ENCODE measurements around the gene TMC2.

TMC2 gene

GRCh38 chr20:2659547-2659946 lies 123.2 kb downstream of the TMC2 start:
- no peak overlapping the region for H3K4me2 ChIP-seq (ENCODE audit: low read length)
- H3K4me1 ChIP-seq (ENCODE audit: control insufficient read depth, low read length) = peaks cover 21% of the 10 kb centered on the region
- H3K4me3 ChIP-seq (ENCODE audit: low read length) = no peak overlapping the region
- TF ChIP-seq, protein P1, sequence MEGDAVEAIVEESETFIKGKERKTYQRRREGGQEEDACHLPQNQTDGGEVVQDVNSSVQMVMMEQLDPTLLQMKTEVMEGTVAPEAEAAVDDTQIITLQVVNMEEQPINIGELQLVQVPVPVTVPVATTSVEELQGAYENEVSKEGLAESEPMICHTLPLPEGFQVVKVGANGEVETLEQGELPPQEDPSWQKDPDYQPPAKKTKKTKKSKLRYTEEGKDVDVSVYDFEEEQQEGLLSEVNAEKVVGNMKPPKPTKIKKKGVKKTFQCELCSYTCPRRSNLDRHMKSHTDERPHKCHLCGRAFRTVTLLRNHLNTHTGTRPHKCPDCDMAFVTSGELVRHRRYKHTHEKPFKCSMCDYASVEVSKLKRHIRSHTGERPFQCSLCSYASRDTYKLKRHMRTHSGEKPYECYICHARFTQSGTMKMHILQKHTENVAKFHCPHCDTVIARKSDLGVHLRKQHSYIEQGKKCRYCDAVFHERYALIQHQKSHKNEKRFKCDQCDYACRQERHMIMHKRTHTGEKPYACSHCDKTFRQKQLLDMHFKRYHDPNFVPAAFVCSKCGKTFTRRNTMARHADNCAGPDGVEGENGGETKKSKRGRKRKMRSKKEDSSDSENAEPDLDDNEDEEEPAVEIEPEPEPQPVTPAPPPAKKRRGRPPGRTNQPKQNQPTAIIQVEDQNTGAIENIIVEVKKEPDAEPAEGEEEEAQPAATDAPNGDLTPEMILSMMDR (IDR thresholded peaks at IDR 0.05; ENCODE audit: low read depth, low read length, poor library complexity, severe bottlenecking) = no peak
- TF ChIP-seq EZH2phosphoT487 (IDR thresholded peaks at IDR 0.05; ENCODE audit: borderline replicate concordance, low read length) = no peak
- H4K20me1 ChIP-seq (ENCODE audit: control insufficient read depth, insufficient read depth, low read depth, low read length) = peaks cover 20% of the 10 kb centered on the region
- H3K9me2 ChIP-seq (replicated peaks; ENCODE audit: control insufficient read depth, low read length) = no peaks in the 10 kb centered on the region
- peaks cover 84% of the 10 kb centered on the region for H3K36me3 ChIP-seq (ENCODE audit: control insufficient read depth, low read length)
- peaks cover 72% of the 10 kb centered on the region for H3F3A ChIP-seq (ENCODE audit: control insufficient read depth, insufficient read depth)
- H3K27me3 ChIP-seq (ENCODE audit: control insufficient read depth, low read length) = no peaks in the 10 kb centered on the region
- H3K9me3 ChIP-seq (ENCODE audit: control insufficient read depth, insufficient read depth, low read length) = no peaks in the 10 kb centered on the region
- no peak overlapping the region for H3K27ac ChIP-seq (ENCODE audit: low read depth, low read length)
- H3K79me2 ChIP-seq (ENCODE audit: control insufficient read depth, low read length) = peaks cover 45% of the 10 kb centered on the region

GRCh38 chr20:2663364-2663886 lies 127.1 kb downstream of the TMC2 start:
- H3K79me2 ChIP-seq (ENCODE audit: control insufficient read depth, low read length) = peaks cover 32% of the 10 kb centered on the region
- TF ChIP-seq, protein P1 (IDR thresholded peaks at IDR 0.05; ENCODE audit: low read depth, low read length, poor library complexity, severe bottlenecking) = no peak
- TF ChIP-seq EZH2phosphoT487 (IDR thresholded peaks at IDR 0.05; ENCODE audit: borderline replicate concordance, low read length) = no peak
- H4K20me1 ChIP-seq (ENCODE audit: control insufficient read depth, insufficient read depth, low read depth, low read length) = no peaks in the 10 kb centered on the region
- no peaks in the 10 kb centered on the region for H3K27me3 ChIP-seq (ENCODE audit: control insufficient read depth, low read length)
- H3K4me1 ChIP-seq (ENCODE audit: control insufficient read depth, low read length) = peaks cover 21% of the 10 kb centered on the region
- H3K4me2 ChIP-seq (ENCODE audit: low read length) = peak overlapping the region; percentile 75
- no peaks in the 10 kb centered on the region for H3K9me2 ChIP-seq (replicated peaks; ENCODE audit: control insufficient read depth, low read length)
- peak overlapping the region; percentile 61; the same call in 1 of the 2 replicates for H3K27ac ChIP-seq (ENCODE audit: low read depth, low read length)
- peaks cover 34% of the 10 kb centered on the region for H3F3A ChIP-seq (ENCODE audit: control insufficient read depth, insufficient read depth)
- peak overlapping the region; percentile 98 for H3K4me3 ChIP-seq (ENCODE audit: low read length)
- no peaks in the 10 kb centered on the region for H3K9me3 ChIP-seq (ENCODE audit: control insufficient read depth, insufficient read depth, low read length)
- peaks cover 45% of the 10 kb centered on the region for H3K36me3 ChIP-seq (ENCODE audit: control insufficient read depth, low read length)

- H4K20me1 ChIP-seq (ENCODE audit: control insufficient read depth, insufficient read depth, low read depth, low read length) = no peaks in the 10 kb centered on the region
- H3K9me3 ChIP-seq (ENCODE audit: control insufficient read depth, insufficient read depth, low read length) = no peaks in the 10 kb centered on the region
- peak within 1 kb of the TSS; percentile 61 for H3K27ac ChIP-seq (ENCODE audit: low read depth, low read length)
- peaks cover 32% of the 10 kb centered on the region for H3K79me2 ChIP-seq (ENCODE audit: control insufficient read depth, low read length)
- peaks cover 21% of the 10 kb centered on the region for H3K4me1 ChIP-seq (ENCODE audit: control insufficient read depth, low read length)
- peak within 1 kb of the TSS; percentile 75 for H3K4me2 ChIP-seq (ENCODE audit: low read length)
- H3K36me3 ChIP-seq (ENCODE audit: control insufficient read depth, low read length) = peaks cover 38% of the 10 kb centered on the region
- peak within 1 kb of the TSS; percentile 98 for H3K4me3 ChIP-seq (ENCODE audit: low read length)
- no peak for TF ChIP-seq EZH2phosphoT487 (IDR thresholded peaks at IDR 0.05; ENCODE audit: borderline replicate concordance, low read length)
- TF ChIP-seq, protein P1 (IDR thresholded peaks at IDR 0.05; ENCODE audit: low read depth, low read length, poor library complexity, severe bottlenecking) = no peak
- no peaks in the 10 kb centered on the region for H3K27me3 ChIP-seq (ENCODE audit: control insufficient read depth, low read length)
- no peaks in the 10 kb centered on the region for H3K9me2 ChIP-seq (replicated peaks; ENCODE audit: control insufficient read depth, low read length)
- H3F3A ChIP-seq (ENCODE audit: control insufficient read depth, insufficient read depth) = peaks cover 27% of the 10 kb centered on the region
These were observed 127.7 kb downstream of the TMC2 start, which contains the start of gene IDH3B for GRCh38 chr20:2663887-2664719. TSS of gene IDH3B (minus strand) at chr20:2664216. CDS start at chr20:2664188, 28 bp downstream.
